B cell (primary cell): ENCODE results near the gene PRICKLE3. TPM values are rescaled to one million over a fixed set of nuclear protein-coding genes. Genes with fewer than 3 reads are reported as not detected.

ENCODE experiments used
- ATAC-seq: fragments of 200-7000 bp; cut with Tn5 transposase; one replicate; pipeline ENCODE4 v1.10.0; 2021; ENCODE audit warnings: low read depth, mild to moderate bottlenecking, moderate number of reproducible peaks, moderate library complexity
- CTCF ChIA-PET: fragments of 350-600 bp; sonication (Branson Sonifier 250); formaldehyde crosslinking; loops from one replicate; lab custom pipeline; 2021; ENCODE audit warnings: antibody characterized with exemption, inconsistent platforms; lab: Charles Lee
- POLR2A ChIA-PET: fragments of 350-600 bp; sonication (Branson Sonifier 250); formaldehyde crosslinking; loops from one replicate; lab custom pipeline; 2021; ENCODE audit warnings: antibody characterized with exemption; lab: Charles Lee
- DNase-seq: peaks from one replicate; pipeline ENCODE4 v3.0.0; 2013
- H2AFZ ChIP-seq: 2 replicates; pipeline ENCODE4 v1.6.1; 2012; ENCODE audit warnings: mild to moderate bottlenecking, low read depth, low read length; ENCODE audit not compliant: insufficient read depth, poor library complexity, severe bottlenecking
- H3K27ac ChIP-seq, 2 donors: 1 replicate in 1 of 2; 2 replicates in 1 of 2; pipeline ENCODE4 v1.5.1; 2012 to 2013; ENCODE audit warnings: low read length in 2 of 2, mild to moderate bottlenecking in 2 of 2, moderate library complexity in 1 of 2
- H3K27me3 ChIP-seq, 4 experiments: fragments of 200-600 bp in 1 of 4; sonication (generic) in 1 of 4; replicated peaks in 1 of 4; 1 replicate in 2 of 4; 2 replicates in 2 of 4; pipeline versions ENCODE4 v1.6.1 to v1.7.0; 2013 to 2016; ENCODE audit warnings: low read length in 3 of 4, mild to moderate bottlenecking in 2 of 4, mixed read lengths in 1 of 4, moderate library complexity in 1 of 4; ENCODE audit not compliant: insufficient read depth in 4 of 4, control insufficient read depth in 3 of 4; ENCODE audit errors: control extremely low read depth in 1 of 4
- H3K36me3 ChIP-seq, 2 experiments: replicated peaks in 1 of 2; 1 replicate in 1 of 2; 2 replicates in 1 of 2; pipeline versions ENCODE4 v1.6.1 to v1.7.1; 2013; ENCODE audit warnings: low read length in 1 of 2; ENCODE audit not compliant: insufficient read depth in 2 of 2, control insufficient read depth in 1 of 2; ENCODE audit errors: control extremely low read depth in 1 of 2, extremely low read depth in 1 of 2
- H3K4me1 ChIP-seq, 2 donors: fragments of 200-600 bp in 1 of 2; sonication (generic) in 1 of 2; 1 replicate in 1 of 2; 2 replicates in 1 of 2; pipeline versions ENCODE4 v1.5.1 to v1.6.1; 2013 to 2017; ENCODE audit warnings: low read length in 2 of 2; ENCODE audit not compliant: control insufficient read depth in 2 of 2, insufficient read depth in 2 of 2
- H3K4me2 ChIP-seq: replicated peaks from 2 replicates; pipeline ENCODE3; 2012; ENCODE audit warnings: mild to moderate bottlenecking, low read depth, low read length; ENCODE audit not compliant: poor library complexity, severe bottlenecking
- H3K4me3 ChIP-seq, 5 experiments: fragments of 200-600 bp in 1 of 5; sonication (generic) in 1 of 5; 1 replicate in 3 of 5; 2 replicates in 2 of 5; pipeline versions ENCODE4 v1.5.1 to v1.7.0; 2011 to 2016; ENCODE audit warnings: low read length in 4 of 5, mild to moderate bottlenecking in 4 of 5, low read depth in 2 of 5, control low read depth in 1 of 5, moderate library complexity in 1 of 5; ENCODE audit not compliant: insufficient read depth in 1 of 5; ENCODE audit errors: control extremely low read depth in 1 of 5, extremely low read depth in 1 of 5
- H3K79me2 ChIP-seq: fragments of 200-600 bp; sonication (generic); one replicate; pipeline ENCODE4 v1.6.0; 2016; ENCODE audit warnings: low read length; ENCODE audit not compliant: control insufficient read depth, insufficient read depth
- H3K9ac ChIP-seq: fragments of 200-600 bp; sonication (generic); 2 replicates; pipeline ENCODE4 v1.6.1; 2017; ENCODE audit warnings: mild to moderate bottlenecking, low read length, moderate library complexity
- H3K9me3 ChIP-seq, 3 donors: one replicate each; pipeline versions ENCODE4 v1.6.1 to v1.7.1; 2013; ENCODE audit warnings: low read length in 2 of 3; ENCODE audit not compliant: control insufficient read depth in 2 of 3, insufficient read depth in 1 of 3; ENCODE audit errors: control extremely low read depth in 1 of 3
- H4K20me1 ChIP-seq: 2 replicates; pipeline ENCODE4 v1.6.0; 2012; ENCODE audit warnings: mild to moderate bottlenecking, low read length; ENCODE audit not compliant: insufficient read depth, control insufficient read depth, poor library complexity, severe bottlenecking
- H3K27ac Mint-ChIP-seq: one replicate; pipeline ENCODE4 v1.8.0; 2021; ENCODE audit warnings: mixed read lengths
- H3K27me3 Mint-ChIP-seq: one replicate; pipeline ENCODE4 v1.8.0; 2021; ENCODE audit warnings: mixed read lengths
- H3K4me1 Mint-ChIP-seq: one replicate; pipeline ENCODE4 v1.8.0; 2021; ENCODE audit warnings: mixed read lengths
- H3K4me3 Mint-ChIP-seq: one replicate; pipeline ENCODE4 v1.8.0; 2021; ENCODE audit warnings: mixed read lengths
- H3K9me3 Mint-ChIP-seq: one replicate; pipeline ENCODE4 v1.8.0; 2022; ENCODE audit warnings: mixed read lengths; ENCODE audit not compliant: insufficient read depth
- CTCF ChIP-seq: fragments of 200-600 bp; IDR thresholded peaks from one replicate; pipeline ENCODE4 v1.8.0; 2022; ENCODE audit warnings: antibody characterized with exemption, mild to moderate bottlenecking
- EZH2 ChIP-seq: IDR thresholded peaks from 2 replicates; pipeline ENCODE4 v1.6.1; 2012; ENCODE audit warnings: borderline replicate concordance, low read depth, mild to moderate bottlenecking, moderate library complexity, low read length; ENCODE audit not compliant: insufficient read depth, poor library complexity, severe bottlenecking
- WGBS: methylation state at CpG from one replicate; pipeline ENCODE4 v1.1.5; 2013; ENCODE audit warnings: missing lambda C conversion rate; ENCODE audit not compliant: insufficient coverage; 5-methylcytosine and 5-hydroxymethylcytosine counted together
- intact Hi-C: fragments of 100-400 bp; cut with micrococcal nuclease; formaldehyde crosslinking; loops from one replicate; pipeline ENCODE4 v1.10.0; 2022
- polyA plus RNA-seq: library from polyadenylated mRNA; depleted of rRNA; stranded (reverse); fragments of >200 nt; gene quantifications from 2 replicates; pipeline ENCODE4 v1.2.3, GENCODE V29; 2012
- total RNA-seq, 2 donors: library from RNA; stranded (reverse); fragments of 120-200 nt in 1 of 2; gene quantifications; 1 replicate in 1 of 2; 2 replicates in 1 of 2; pipeline versions ENCODE4 v1.2.3 to v1.2.4, GENCODE V29; 2013 to 2022

The PRICKLE3 gene
- total and polyA plus RNA-seq, 2 donors (not counting 1 experiment from before 2014, with no cell fraction given) = 16.2 to 21.0 TPM

GRCh38 chrX:49197543-49198087, 11.4 kb upstream of the PRICKLE3 start:
- H3K9ac ChIP-seq = no peak overlapping the region
- Mint-ChIP-seq H3K4me1 (peaks cover 13% of the 10 kb centered on the region), H3K27me3 (no peaks in the 10 kb centered on the region), H3K4me3 (no peak overlapping the region), H3K9me3 (no peaks in the 10 kb centered on the region), H3K27ac (no peak overlapping the region)
- no peak for ATAC-seq
- intact Hi-C loops = no loop called here
- H3K9me3 ChIP-seq = no peaks in the 10 kb centered on the region
- H4K20me1 ChIP-seq = no peaks in the 10 kb centered on the region
- ChIA-PET CTCF (no interaction called here), POLR2A (no interaction called here)
- H3K79me2 ChIP-seq = no peaks in the 10 kb centered on the region
- WGBS = 92% methylated on average over 9 of the region's 13 CpGs
- no peak overlapping the region for H3K4me3 ChIP-seq
- DNase-seq = no peak
- no peak overlapping the region for H3K4me2 ChIP-seq
- no peak overlapping the region for H2AFZ ChIP-seq
- TF ChIP-seq CTCF (no peak), EZH2 (no peak)
- H3K27ac ChIP-seq = no peak overlapping the region
- no peaks in the 10 kb centered on the region for H3K27me3 ChIP-seq
- peaks cover 4 to 16% of the 10 kb centered on the region in 2 donors for H3K4me1 ChIP-seq
- no peaks in the 10 kb centered on the region for H3K36me3 ChIP-seq

GRCh38 chrX:49193542-49193964, 7.4 kb upstream of the PRICKLE3 start:
- intact Hi-C loops = no loop called here
- ATAC-seq (no peak), DNase-seq (no peak)
- Histone ChIP-seq H3K9me3 (peaks cover 0 to 3% (median 0%) of the 10 kb centered on the region in 3 donors), H3K4me1 (peaks cover 0 to 18% of the 10 kb centered on the region in 2 donors), H3K4me2 (no peak overlapping the region), H2AFZ (no peak overlapping the region), H3K27ac (no peak overlapping the region), H3K27me3 (no peaks in the 10 kb centered on the region), H3K79me2 (no peaks in the 10 kb centered on the region), H4K20me1 (no peaks in the 10 kb centered on the region), H3K9ac (no peak overlapping the region), H3K36me3 (no peaks in the 10 kb centered on the region), H3K4me3 (no peak overlapping the region)
- ChIA-PET POLR2A (no interaction called here), CTCF (interaction anchor here (1.0 to 1.7 kb wide), 10 partner anchors 27 to 684 kb away, joined by 3 to 9 read pairs (median 4); no protein-coding TSS in a partner anchor)
- Mint-ChIP-seq H3K27me3 (no peaks in the 10 kb centered on the region), H3K9me3 (no peaks in the 10 kb centered on the region), H3K4me1 (peaks cover 25% of the 10 kb centered on the region), H3K27ac (no peak overlapping the region), H3K4me3 (no peak overlapping the region)
- no peak for TF ChIP-seq EZH2
- no peak for TF ChIP-seq CTCF
- WGBS = 90% methylated on average over 2 of the region's 2 CpGs
